ENCODE results near the gene PIGU.

DNA sequence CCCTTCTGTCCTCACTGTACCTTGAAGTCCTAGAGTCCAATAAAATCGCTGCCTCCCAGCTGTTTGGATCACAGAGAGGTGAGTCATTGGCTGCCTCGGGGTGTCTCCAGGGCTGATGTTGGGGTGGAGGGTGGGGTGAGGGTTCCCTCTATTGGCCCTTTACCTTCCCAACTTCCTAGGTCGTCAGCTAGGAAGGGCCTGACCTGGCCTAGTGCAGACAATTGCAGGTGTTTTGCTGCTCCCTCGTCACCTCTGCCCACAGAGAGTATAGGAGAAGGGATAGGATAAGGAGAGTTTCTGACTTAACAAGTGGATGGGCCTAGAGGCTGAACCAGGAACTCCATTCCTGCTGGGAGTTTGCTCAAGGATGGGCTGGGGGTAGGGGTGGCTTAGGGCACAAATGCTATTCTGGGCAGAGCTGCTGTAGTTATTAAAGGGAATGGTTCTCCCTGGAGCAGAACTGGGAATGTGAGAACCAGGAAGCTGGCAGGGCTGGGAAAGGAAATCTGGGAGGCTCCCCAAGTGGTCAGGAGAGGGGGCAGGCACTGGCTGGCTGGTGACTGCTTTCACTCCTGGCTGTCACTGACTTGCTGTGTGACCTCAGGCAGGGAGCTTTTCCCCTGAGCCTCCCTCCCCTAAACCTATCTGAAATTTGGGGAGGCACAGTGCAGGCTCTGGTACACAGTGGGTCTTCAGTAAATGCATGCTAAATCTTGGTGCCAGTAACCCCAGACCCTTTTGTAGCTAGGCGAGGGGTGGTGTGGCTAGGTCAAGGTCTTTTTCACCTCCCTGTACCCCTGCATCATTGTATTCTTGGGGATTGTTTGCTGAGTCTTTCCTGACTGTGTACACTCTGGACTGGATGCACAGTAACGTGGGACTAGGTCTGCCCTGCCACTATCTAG lies 28.8 kb upstream of the PIGU start:
- TF ChIP-seq, protein P1, sequence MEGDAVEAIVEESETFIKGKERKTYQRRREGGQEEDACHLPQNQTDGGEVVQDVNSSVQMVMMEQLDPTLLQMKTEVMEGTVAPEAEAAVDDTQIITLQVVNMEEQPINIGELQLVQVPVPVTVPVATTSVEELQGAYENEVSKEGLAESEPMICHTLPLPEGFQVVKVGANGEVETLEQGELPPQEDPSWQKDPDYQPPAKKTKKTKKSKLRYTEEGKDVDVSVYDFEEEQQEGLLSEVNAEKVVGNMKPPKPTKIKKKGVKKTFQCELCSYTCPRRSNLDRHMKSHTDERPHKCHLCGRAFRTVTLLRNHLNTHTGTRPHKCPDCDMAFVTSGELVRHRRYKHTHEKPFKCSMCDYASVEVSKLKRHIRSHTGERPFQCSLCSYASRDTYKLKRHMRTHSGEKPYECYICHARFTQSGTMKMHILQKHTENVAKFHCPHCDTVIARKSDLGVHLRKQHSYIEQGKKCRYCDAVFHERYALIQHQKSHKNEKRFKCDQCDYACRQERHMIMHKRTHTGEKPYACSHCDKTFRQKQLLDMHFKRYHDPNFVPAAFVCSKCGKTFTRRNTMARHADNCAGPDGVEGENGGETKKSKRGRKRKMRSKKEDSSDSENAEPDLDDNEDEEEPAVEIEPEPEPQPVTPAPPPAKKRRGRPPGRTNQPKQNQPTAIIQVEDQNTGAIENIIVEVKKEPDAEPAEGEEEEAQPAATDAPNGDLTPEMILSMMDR (IDR thresholded peaks at IDR 0.05; ENCODE audit: low read depth, low read length), result no peak
- TF ChIP-seq MYC (IDR thresholded peaks at IDR 0.05; ENCODE audit: low read depth, low read length), result no peak
- no peak for TF ChIP-seq POLR2A (IDR thresholded peaks at IDR 0.05; ENCODE audit: extremely low read depth, insufficient read length)
